Hindlimb muscle (tissue), 1 donor: ENCODE data around the gene PLEKHA7. TPM values are rescaled to one million over a fixed set of nuclear protein-coding genes. Genes with fewer than 3 reads are reported as not detected.
"Not testable (repeated sequence)": the region's sequence is repeated elsewhere in the genome, so short reads cannot be mapped to it uniquely, and the experiment has no call there.

ENCODE experiments used
- DNase-seq: peaks from one replicate; pipeline ENCODE4 v3.0.0-alpha.2; 2013
- polyA plus RNA-seq: library from polyadenylated mRNA; unstranded; fragments of 120-200 nt; gene quantifications from one replicate; pipeline ENCODE4 v1.2.1, GENCODE V29; 2013; ENCODE audit not compliant: insufficient read length

PLEKHA7 gene
- 5.7 TPM for polyA plus RNA-seq

- no peak for DNase-seq
Observed at GRCh38 chr11:17014321-17014832, at the start of gene PLEKHA7. Gene PLEKHA7 (minus strand): TSS chr11:17014414. CDS start chr11:17014401, 13 bp downstream.

- DNase-seq, result no peak
Observed at GRCh38 chr11:17063171-17064002, 49.2 kb upstream of the PLEKHA7 start.

- DNase-seq, result not testable (repeated sequence)
Observed at GRCh38 chr11:17051146-17051545, 36.9 kb upstream of the PLEKHA7 start.

GRCh38 chr11:17048491-17048890 lies 34.3 kb upstream of the PLEKHA7 start:
- DNase-seq, result not testable (repeated sequence)

- DNase-seq, result no peak
Observed at GRCh38 chr11:17046690-17047089, 32.5 kb upstream of the PLEKHA7 start.

- no peak for DNase-seq
Observed at GRCh38 chr11:17036666-17037658, 22.7 kb upstream of the PLEKHA7 start.

- not testable (repeated sequence) for DNase-seq
Observed at GRCh38 chr11:17034027-17034426, 19.8 kb upstream of the PLEKHA7 start.

GRCh38 chr11:17026487-17027082 lies 12.4 kb upstream of the PLEKHA7 start:
- no peak for DNase-seq

- no peak for DNase-seq
Observed at GRCh38 chr11:17024924-17025323, 10.7 kb upstream of the PLEKHA7 start.

- DNase-seq, result no peak
Observed at GRCh38 chr11:17021511-17021910, 7.3 kb upstream of the PLEKHA7 start.

GRCh38 chr11:17020831-17021230 lies 6.6 kb upstream of the PLEKHA7 start:
- no peak for DNase-seq

GRCh38 chr11:17019232-17019631 lies 5.0 kb upstream of the PLEKHA7 start:
- no peak for DNase-seq

GRCh38 chr11:17015627-17016126 lies 1.5 kb upstream of the PLEKHA7 start:
- peak; percentile 47 for DNase-seq

GRCh38 chr11:17014833-17015626 lies 816 bp upstream of the PLEKHA7 start:
- DNase-seq, result no peak

GRCh38 chr11:17013548-17014320 lies 480 bp downstream of the PLEKHA7 start:
- peak; percentile 8 for DNase-seq

GRCh38 chr11:17012712-17013547 lies 1.3 kb downstream of the PLEKHA7 start:
- DNase-seq, result peak; percentile 23

GRCh38 chr11:17012179-17012578 lies 2.0 kb downstream of the PLEKHA7 start:
- DNase-seq, result no peak

- DNase-seq, result no peak
Observed at GRCh38 chr11:17010851-17011420, 3.3 kb downstream of the PLEKHA7 start.

GRCh38 chr11:17008099-17008498 lies 6.1 kb downstream of the PLEKHA7 start:
- DNase-seq, result no peak
